ENCODE measurements around the gene BAZ2B. TPM values are rescaled to one million over a fixed set of nuclear protein-coding genes. Genes with fewer than 3 reads are reported as not detected.

The BAZ2B gene
- total and polyA plus RNA-seq, 2 of the 13 experiments (the other 11 are each of a cell fraction or from before 2014, with no cell fraction given) = 14.0 to 15.1 TPM

DNA sequence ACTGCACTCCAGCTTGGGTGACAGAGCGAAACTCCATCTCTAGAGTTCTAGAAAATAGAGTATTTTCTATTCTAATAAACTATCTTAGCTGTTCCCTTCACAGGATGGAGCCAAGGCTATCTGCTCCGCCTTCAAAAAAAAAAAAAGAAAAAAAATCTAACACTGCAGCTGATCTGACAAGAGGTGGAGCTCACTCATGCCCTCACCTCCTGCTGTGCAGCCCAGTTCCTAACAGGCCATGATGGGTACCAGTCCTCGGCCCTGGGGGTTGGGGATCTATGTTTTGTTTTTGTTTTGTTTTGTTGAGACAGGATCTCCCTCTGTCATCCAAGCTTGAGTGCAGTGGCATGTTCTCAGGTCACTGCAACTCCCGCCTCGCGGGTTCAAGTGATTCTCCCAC is 332.8 kb downstream of the BAZ2B start:
- ChIA-PET POLR2A (interaction anchor here (0.7 kb wide), 1 partner anchor 38 kb away, joined by 4 read pairs; no protein-coding TSS in a partner anchor), CTCF (ENCODE audit: low intra/inter-chr PET ratio, low total read pairs) (no interaction called here)
- Histone ChIP-seq H3K9me3 (ENCODE audit: low read length) (no peaks in the 10 kb centered on the region), H2AFZ (ENCODE audit: low read length) (no peak overlapping the region), H3K9ac (ENCODE audit: insufficient read depth, low read depth, low read length) (no peak overlapping the region), H3K4me3 (replicated peaks in 1 of 3; ENCODE audit: insufficient read depth in 1 of 3, low read depth in 2 of 3, low read length in 3 of 3) (no peak overlapping the region), H4K20me1 (ENCODE audit: insufficient read depth, low read length) (no peaks in the 10 kb centered on the region), H3K36me3 (replicated peaks in 1 of 2; ENCODE audit: control insufficient read depth in 1 of 2, insufficient read depth in 2 of 2, low read length in 2 of 2) (peaks cover 2 to 13% of the 10 kb centered on the region in 2 experiments; a peak in 4 of 5 replicates), H3K4me1 (ENCODE audit: insufficient read depth, low read length) (peaks cover 27% of the 10 kb centered on the region), H3K4me2 (ENCODE audit: low read depth, low read length) (no peak overlapping the region), H3K79me2 (ENCODE audit: insufficient read depth, low read length) (peaks cover 20% of the 10 kb centered on the region), H3K27me3 (ENCODE audit: control insufficient read depth in 1 of 2, insufficient read depth in 2 of 2, low read length in 2 of 2) (no peaks in the 10 kb centered on the region; a peak in 1 of 5 replicates), H3K27ac (ENCODE audit: extremely low read length, insufficient read depth, low read length) (no peak overlapping the region)
- BruUV-seq (replicated peaks) = no TSS peak
- FAIRE-seq (no peak), ATAC-seq (no peak), DNase-seq (ENCODE audit: low spot score) (no peak)
- TF ChIP-seq TBL1XR1 (IDR thresholded peaks at IDR 0.05; ENCODE audit: borderline replicate concordance, low read length, partially characterized antibody) = no peak
- TF ChIP-seq, protein P1, sequence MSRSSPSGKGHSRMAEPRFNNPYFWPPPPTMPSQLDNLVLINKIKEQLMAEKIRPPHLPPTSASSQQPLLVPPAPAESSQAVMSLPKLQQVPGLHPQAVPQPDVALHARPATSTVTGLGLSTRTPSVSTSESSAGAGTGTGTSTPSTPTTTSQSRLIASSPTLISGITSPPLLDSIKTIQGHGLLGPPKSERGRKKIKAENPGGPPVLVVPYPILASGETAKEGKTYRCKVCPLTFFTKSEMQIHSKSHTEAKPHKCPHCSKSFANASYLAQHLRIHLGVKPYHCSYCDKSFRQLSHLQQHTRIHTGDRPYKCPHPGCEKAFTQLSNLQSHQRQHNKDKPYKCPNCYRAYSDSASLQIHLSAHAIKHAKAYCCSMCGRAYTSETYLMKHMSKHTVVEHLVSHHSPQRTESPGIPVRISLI (CRISPR knock-in tag; IDR thresholded peaks at IDR 0.05; ENCODE audit: borderline replicate concordance) = peak; percentile 47; the same call in 1 of the 2 replicates
- WGBS (ENCODE audit: low lambda C conversion rate) = 93% methylated on average over 6 of the region's 6 CpGs
- intact Hi-C loops (cut with micrococcal nuclease; ENCODE audit: unreplicated experiment) (no loop called here), in situ Hi-C loops (cut with HindIII; ENCODE audit: extremely low pct_ligation_motif_present, low pct_unique_long_range_greater_than_20kb) (no loop called here)

DNA sequence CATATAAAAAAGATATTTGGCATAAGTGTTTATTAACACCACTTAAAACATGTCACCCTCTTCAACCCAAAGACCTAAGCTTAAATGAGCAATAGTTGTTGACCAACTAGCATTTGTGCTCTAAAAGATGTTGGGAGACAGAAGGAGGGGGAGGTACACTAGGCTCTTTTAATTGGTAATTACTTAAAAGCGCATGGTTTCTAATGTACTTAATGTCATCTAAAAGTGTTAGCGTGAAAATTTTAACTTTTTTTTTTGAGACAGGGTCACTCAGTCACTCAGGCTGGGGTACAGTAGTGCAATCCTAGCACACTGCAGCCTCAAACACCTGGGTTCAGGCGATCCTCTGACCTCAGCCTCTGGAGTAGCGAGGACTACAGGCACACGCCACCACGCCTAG is 335.3 kb downstream of the BAZ2B start:
- Histone ChIP-seq H3K9ac (ENCODE audit: insufficient read depth, low read depth, low read length) (no peak overlapping the region), H3K9me3 (ENCODE audit: low read length) (no peaks in the 10 kb centered on the region), H3K79me2 (ENCODE audit: insufficient read depth, low read length) (peaks cover 18% of the 10 kb centered on the region), H3K27me3 (ENCODE audit: control insufficient read depth in 1 of 2, insufficient read depth in 2 of 2, low read length in 2 of 2) (no peaks in the 10 kb centered on the region), H4K20me1 (ENCODE audit: insufficient read depth, low read length) (no peaks in the 10 kb centered on the region), H2AFZ (ENCODE audit: low read length) (no peak overlapping the region), H3K4me2 (ENCODE audit: low read depth, low read length) (no peak overlapping the region), H3K27ac (ENCODE audit: extremely low read length, insufficient read depth, low read length) (no peak overlapping the region), H3K4me1 (ENCODE audit: insufficient read depth, low read length) (peaks cover 16% of the 10 kb centered on the region), H3K36me3 (replicated peaks in 1 of 2; ENCODE audit: control insufficient read depth in 1 of 2, insufficient read depth in 2 of 2, low read length in 2 of 2) (peaks cover 2 to 13% of the 10 kb centered on the region in 2 experiments; a peak in 4 of 5 replicates), H3K4me3 (replicated peaks in 1 of 3; ENCODE audit: insufficient read depth in 1 of 3, low read depth in 2 of 3, low read length in 3 of 3) (no peak overlapping the region)
- in situ Hi-C loops (cut with HindIII; ENCODE audit: extremely low pct_ligation_motif_present, low pct_unique_long_range_greater_than_20kb) = no loop called here
- BruUV-seq (replicated peaks) = no TSS peak
- ChIA-PET POLR2A (no interaction called here), CTCF (ENCODE audit: low intra/inter-chr PET ratio, low total read pairs) (no interaction called here)
- FAIRE-seq (no peak), DNase-seq (ENCODE audit: low spot score) (no peak), ATAC-seq (no peak)
- WGBS (ENCODE audit: low lambda C conversion rate) = 98% methylated on average over 6 of the region's 6 CpGs
- intact Hi-C loops (cut with micrococcal nuclease; ENCODE audit: unreplicated experiment) = no loop called here
- TF ChIP-seq TAF1 (CRISPR knock-in tag; IDR thresholded peaks at IDR 0.05) (no peak), SATB2 (CRISPR knock-in tag; IDR thresholded peaks at IDR 0.05) (no peak), SMAD9 (CRISPR knock-in tag; IDR thresholded peaks at IDR 0.05) (no peak), MEIS1 (CRISPR knock-in tag; IDR thresholded peaks at IDR 0.05; ENCODE audit: borderline replicate concordance) (no peak), SMAD1 (CRISPR knock-in tag; IDR thresholded peaks at IDR 0.05; ENCODE audit: borderline replicate concordance, low read depth) (no peak), SMAD3 (CRISPR knock-in tag; IDR thresholded peaks at IDR 0.05) (no peak), ZFP82 (CRISPR knock-in tag; IDR thresholded peaks at IDR 0.05; ENCODE audit: borderline replicate concordance) (no peak), GABPA (IDR thresholded peaks at IDR 0.05; ENCODE audit: low read depth, low read length) (no peak), GABPA (CRISPR knock-in tag; IDR thresholded peaks at IDR 0.05; ENCODE audit: low read depth) (no peak), ZNF567 (CRISPR knock-in tag; IDR thresholded peaks at IDR 0.05; ENCODE audit: borderline replicate concordance) (no peak)
- TF ChIP-seq, protein P2, sequence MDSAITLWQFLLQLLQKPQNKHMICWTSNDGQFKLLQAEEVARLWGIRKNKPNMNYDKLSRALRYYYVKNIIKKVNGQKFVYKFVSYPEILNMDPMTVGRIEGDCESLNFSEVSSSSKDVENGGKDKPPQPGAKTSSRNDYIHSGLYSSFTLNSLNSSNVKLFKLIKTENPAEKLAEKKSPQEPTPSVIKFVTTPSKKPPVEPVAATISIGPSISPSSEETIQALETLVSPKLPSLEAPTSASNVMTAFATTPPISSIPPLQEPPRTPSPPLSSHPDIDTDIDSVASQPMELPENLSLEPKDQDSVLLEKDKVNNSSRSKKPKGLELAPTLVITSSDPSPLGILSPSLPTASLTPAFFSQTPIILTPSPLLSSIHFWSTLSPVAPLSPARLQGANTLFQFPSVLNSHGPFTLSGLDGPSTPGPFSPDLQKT (CRISPR knock-in tag; IDR thresholded peaks at IDR 0.05; ENCODE audit: borderline replicate concordance) = no peak
- TF ChIP-seq, protein P3, sequence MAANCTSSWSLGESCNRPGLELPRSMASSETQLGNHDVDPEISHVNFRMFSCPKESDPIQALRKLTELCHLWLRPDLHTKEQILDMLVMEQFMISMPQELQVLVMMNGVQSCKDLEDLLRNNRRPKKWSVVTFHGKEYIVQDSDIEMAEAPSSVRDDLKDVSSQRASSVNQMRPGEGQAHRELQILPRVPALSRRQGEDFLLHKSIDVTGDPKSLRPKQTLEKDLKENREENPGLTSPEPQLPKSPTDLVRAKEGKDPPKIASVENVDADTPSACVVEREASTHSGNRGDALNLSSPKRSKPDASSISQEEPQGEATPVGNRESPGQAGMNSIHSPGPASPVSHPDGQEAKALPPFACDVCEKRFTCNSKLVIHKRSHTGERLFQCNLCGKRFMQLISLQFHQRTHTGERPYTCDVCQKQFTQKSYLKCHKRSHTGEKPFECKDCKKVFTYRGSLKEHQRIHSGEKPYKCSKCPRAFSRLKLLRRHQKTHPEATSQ (CRISPR knock-in tag; IDR thresholded peaks at IDR 0.05; ENCODE audit: borderline replicate concordance) = no peak
- TF ChIP-seq, protein P4, sequence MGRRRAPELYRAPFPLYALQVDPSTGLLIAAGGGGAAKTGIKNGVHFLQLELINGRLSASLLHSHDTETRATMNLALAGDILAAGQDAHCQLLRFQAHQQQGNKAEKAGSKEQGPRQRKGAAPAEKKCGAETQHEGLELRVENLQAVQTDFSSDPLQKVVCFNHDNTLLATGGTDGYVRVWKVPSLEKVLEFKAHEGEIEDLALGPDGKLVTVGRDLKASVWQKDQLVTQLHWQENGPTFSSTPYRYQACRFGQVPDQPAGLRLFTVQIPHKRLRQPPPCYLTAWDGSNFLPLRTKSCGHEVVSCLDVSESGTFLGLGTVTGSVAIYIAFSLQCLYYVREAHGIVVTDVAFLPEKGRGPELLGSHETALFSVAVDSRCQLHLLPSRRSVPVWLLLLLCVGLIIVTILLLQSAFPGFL (CRISPR knock-in tag; IDR thresholded peaks at IDR 0.05) = no peak
